Activated naive CD8-positive, alpha-beta T cell (primary cell): ENCODE results near the gene MEF2B.
"Not testable (repeated sequence)": the region's sequence is repeated elsewhere in the genome, so short reads cannot be mapped to it uniquely, and the experiment has no call there.

Experiments
- H3K27ac Mint-ChIP-seq: one replicate; pipeline ENCODE4 v1.8.0; 2021; ENCODE audit warnings: mixed read lengths
- H3K27me3 Mint-ChIP-seq: one replicate; pipeline ENCODE4 v1.8.0; 2021; ENCODE audit warnings: mixed read lengths
- H3K36me3 Mint-ChIP-seq: one replicate; pipeline ENCODE4 v1.8.0; 2021; ENCODE audit warnings: mixed read lengths
- H3K4me1 Mint-ChIP-seq: one replicate; pipeline ENCODE4 v1.8.0; 2021; ENCODE audit warnings: low read depth, mixed read lengths
- H3K4me3 Mint-ChIP-seq: one replicate; pipeline ENCODE4 v1.8.0; 2021; ENCODE audit warnings: mild to moderate bottlenecking, mixed read lengths
- H3K9me3 Mint-ChIP-seq: one replicate; pipeline ENCODE4 v1.8.0; 2021; ENCODE audit warnings: low read depth, mixed read lengths

The MEF2B gene

GRCh38 chr19:19176950-19177349 lies 6.9 kb upstream of the MEF2B start:
- no peak overlapping the region for H3K4me3 Mint-ChIP-seq
- no peaks in the 10 kb centered on the region for H3K27me3 Mint-ChIP-seq
- H3K4me1 Mint-ChIP-seq: no peaks in the 10 kb centered on the region
- H3K36me3 Mint-ChIP-seq: no peaks in the 10 kb centered on the region
- H3K27ac Mint-ChIP-seq: no peak overlapping the region
- no peaks in the 10 kb centered on the region for H3K9me3 Mint-ChIP-seq

GRCh38 chr19:19173243-19173642 lies 3.2 kb upstream of the MEF2B start:
- not testable (repeated sequence) for H3K36me3 Mint-ChIP-seq, H3K4me3 Mint-ChIP-seq, H3K9me3 Mint-ChIP-seq, H3K27me3 Mint-ChIP-seq, H3K27ac Mint-ChIP-seq
- peaks cover 13% of the 10 kb centered on the region for H3K4me1 Mint-ChIP-seq

GRCh38 chr19:19171821-19172532 lies 1.9 kb upstream of the MEF2B start:
- Mint-ChIP-seq H3K4me1 (peaks cover 13% of the 10 kb centered on the region), H3K36me3 (no peaks in the 10 kb centered on the region), H3K27me3 (no peaks in the 10 kb centered on the region), H3K27ac (no peak overlapping the region), H3K4me3 (no peak overlapping the region), H3K9me3 (no peaks in the 10 kb centered on the region)

- H3K4me3 Mint-ChIP-seq: peak overlapping the region; percentile 61
These were observed 1.0 kb upstream of the MEF2B start for GRCh38 chr19:19170873-19171672.

GRCh38 chr19:19169236-19170052 lies 619 bp downstream of the MEF2B start:
- no peaks in the 10 kb centered on the region for H3K27me3 Mint-ChIP-seq
- H3K4me1 Mint-ChIP-seq: peaks cover 13% of the 10 kb centered on the region
- no peaks in the 10 kb centered on the region for H3K36me3 Mint-ChIP-seq
- H3K27ac Mint-ChIP-seq: no peak overlapping the region
- peak overlapping the region; percentile 61 for H3K4me3 Mint-ChIP-seq
- H3K9me3 Mint-ChIP-seq: no peaks in the 10 kb centered on the region

More at GRCh38 chr19:19170873-19171672, 1.0 kb upstream of the MEF2B start:
- peaks cover 13% of the 10 kb centered on the region for H3K4me1 Mint-ChIP-seq
- no peaks in the 10 kb centered on the region for H3K36me3 Mint-ChIP-seq
- no peaks in the 10 kb centered on the region for H3K27me3 Mint-ChIP-seq
- no peaks in the 10 kb centered on the region for H3K9me3 Mint-ChIP-seq
- H3K27ac Mint-ChIP-seq: no peak overlapping the region

- H3K4me1 Mint-ChIP-seq: peaks cover 13% of the 10 kb centered on the region
- no peaks in the 10 kb centered on the region for H3K27me3 Mint-ChIP-seq
- H3K4me3 Mint-ChIP-seq: no peak overlapping the region
- H3K27ac Mint-ChIP-seq: no peak overlapping the region
- no peaks in the 10 kb centered on the region for H3K9me3 Mint-ChIP-seq
- no peaks in the 10 kb centered on the region for H3K36me3 Mint-ChIP-seq
These were observed 2.5 kb downstream of the MEF2B start for GRCh38 chr19:19167612-19168011.

GRCh38 chr19:19165396-19165795 lies 4.7 kb downstream of the MEF2B start:
- Mint-ChIP-seq H3K4me1 (peaks cover 10% of the 10 kb centered on the region), H3K36me3 (peaks cover 2% of the 10 kb centered on the region), H3K27me3 (no peaks in the 10 kb centered on the region), H3K27ac (no peak overlapping the region), H3K4me3 (no peak overlapping the region), H3K9me3 (no peaks in the 10 kb centered on the region)

- Mint-ChIP-seq H3K9me3 (no peaks in the 10 kb centered on the region), H3K36me3 (peaks cover 2% of the 10 kb centered on the region), H3K27ac (no peak overlapping the region), H3K4me1 (peaks cover 2% of the 10 kb centered on the region), H3K4me3 (no peak overlapping the region), H3K27me3 (no peaks in the 10 kb centered on the region)
These were observed 7.6 kb downstream of the MEF2B start for GRCh38 chr19:19162495-19162894.

- no peak overlapping the region for H3K4me3 Mint-ChIP-seq
These were observed 9.5 kb downstream of the MEF2B start for GRCh38 chr19:19160461-19161035.

GRCh38 chr19:19159534-19159933 lies 10.5 kb downstream of the MEF2B start:
- H3K27me3 Mint-ChIP-seq: no peaks in the 10 kb centered on the region
- H3K4me3 Mint-ChIP-seq: no peak overlapping the region
- no peaks in the 10 kb centered on the region for H3K9me3 Mint-ChIP-seq
- H3K4me1 Mint-ChIP-seq: peaks cover 2% of the 10 kb centered on the region
- H3K36me3 Mint-ChIP-seq: peaks cover 12% of the 10 kb centered on the region
- no peak overlapping the region for H3K27ac Mint-ChIP-seq

More at GRCh38 chr19:19160461-19161035, 9.5 kb downstream of the MEF2B start:
- no peak overlapping the region for H3K27ac Mint-ChIP-seq
- no peaks in the 10 kb centered on the region for H3K27me3 Mint-ChIP-seq
- H3K36me3 Mint-ChIP-seq: peaks cover 10% of the 10 kb centered on the region
- H3K4me1 Mint-ChIP-seq: peaks cover 2% of the 10 kb centered on the region
- no peaks in the 10 kb centered on the region for H3K9me3 Mint-ChIP-seq

- Mint-ChIP-seq H3K4me3 (no peak overlapping the region), H3K4me1 (peaks cover 2% of the 10 kb centered on the region), H3K27me3 (no peaks in the 10 kb centered on the region), H3K9me3 (no peaks in the 10 kb centered on the region), H3K27ac (no peak overlapping the region), H3K36me3 (peaks cover 13% of the 10 kb centered on the region)
These were observed 12.3 kb downstream of the MEF2B start for GRCh38 chr19:19157808-19158207.

GRCh38 chr19:19155495-19156219 lies 14.4 kb downstream of the MEF2B start:
- no peaks in the 10 kb centered on the region for H3K9me3 Mint-ChIP-seq
- H3K27me3 Mint-ChIP-seq: no peaks in the 10 kb centered on the region
- no peaks in the 10 kb centered on the region for H3K4me1 Mint-ChIP-seq
- peaks cover 11% of the 10 kb centered on the region for H3K36me3 Mint-ChIP-seq
- no peak overlapping the region for H3K27ac Mint-ChIP-seq
- H3K4me3 Mint-ChIP-seq: no peak overlapping the region

GRCh38 chr19:19154768-19155494 lies 15.1 kb downstream of the MEF2B start:
- Mint-ChIP-seq H3K27me3 (no peaks in the 10 kb centered on the region), H3K27ac (no peak overlapping the region), H3K9me3 (no peaks in the 10 kb centered on the region), H3K36me3 (peaks cover 11% of the 10 kb centered on the region), H3K4me3 (no peak overlapping the region), H3K4me1 (no peaks in the 10 kb centered on the region)
